B cell (primary cell): ENCODE measurements around the gene GIT1. TPM values are rescaled to one million over a fixed set of nuclear protein-coding genes. Genes with fewer than 3 reads are reported as not detected.

Experiments used
- ATAC-seq: fragments of 200-7000 bp; cut with Tn5 transposase; one replicate; pipeline ENCODE4 v1.10.0; 2021; ENCODE audit warnings: low read depth, mild to moderate bottlenecking, moderate number of reproducible peaks, moderate library complexity
- CTCF ChIA-PET: fragments of 350-600 bp; sonication (Branson Sonifier 250); formaldehyde crosslinking; loops from one replicate; lab custom pipeline; 2021; ENCODE audit warnings: antibody characterized with exemption, inconsistent platforms; lab: Charles Lee
- POLR2A ChIA-PET: fragments of 350-600 bp; sonication (Branson Sonifier 250); formaldehyde crosslinking; loops from one replicate; lab custom pipeline; 2021; ENCODE audit warnings: antibody characterized with exemption; lab: Charles Lee
- DNase-seq: peaks from one replicate; pipeline ENCODE4 v3.0.0; 2013
- H2AFZ ChIP-seq: 2 replicates; pipeline ENCODE4 v1.6.1; 2012; ENCODE audit warnings: mild to moderate bottlenecking, low read depth, low read length; ENCODE audit not compliant: insufficient read depth, poor library complexity, severe bottlenecking
- H3K27ac ChIP-seq, 2 donors: 1 replicate in 1 of 2; 2 replicates in 1 of 2; pipeline ENCODE4 v1.5.1; 2012 to 2013; ENCODE audit warnings: low read length in 2 of 2, mild to moderate bottlenecking in 2 of 2, moderate library complexity in 1 of 2
- H3K27me3 ChIP-seq, 4 experiments: fragments of 200-600 bp in 1 of 4; sonication (generic) in 1 of 4; replicated peaks in 1 of 4; 1 replicate in 2 of 4; 2 replicates in 2 of 4; pipeline versions ENCODE4 v1.6.1 to v1.7.0; 2013 to 2016; ENCODE audit warnings: low read length in 3 of 4, mild to moderate bottlenecking in 2 of 4, mixed read lengths in 1 of 4, moderate library complexity in 1 of 4; ENCODE audit not compliant: insufficient read depth in 4 of 4, control insufficient read depth in 3 of 4; ENCODE audit errors: control extremely low read depth in 1 of 4
- H3K36me3 ChIP-seq, 2 experiments: replicated peaks in 1 of 2; 1 replicate in 1 of 2; 2 replicates in 1 of 2; pipeline versions ENCODE4 v1.6.1 to v1.7.1; 2013; ENCODE audit warnings: low read length in 1 of 2; ENCODE audit not compliant: insufficient read depth in 2 of 2, control insufficient read depth in 1 of 2; ENCODE audit errors: control extremely low read depth in 1 of 2, extremely low read depth in 1 of 2
- H3K4me1 ChIP-seq, 2 donors: fragments of 200-600 bp in 1 of 2; sonication (generic) in 1 of 2; 1 replicate in 1 of 2; 2 replicates in 1 of 2; pipeline versions ENCODE4 v1.5.1 to v1.6.1; 2013 to 2017; ENCODE audit warnings: low read length in 2 of 2; ENCODE audit not compliant: control insufficient read depth in 2 of 2, insufficient read depth in 2 of 2
- H3K4me2 ChIP-seq: replicated peaks from 2 replicates; pipeline ENCODE3; 2012; ENCODE audit warnings: mild to moderate bottlenecking, low read depth, low read length; ENCODE audit not compliant: poor library complexity, severe bottlenecking
- H3K4me3 ChIP-seq, 5 experiments: fragments of 200-600 bp in 1 of 5; sonication (generic) in 1 of 5; 1 replicate in 3 of 5; 2 replicates in 2 of 5; pipeline versions ENCODE4 v1.5.1 to v1.7.0; 2011 to 2016; ENCODE audit warnings: low read length in 4 of 5, mild to moderate bottlenecking in 4 of 5, low read depth in 2 of 5, control low read depth in 1 of 5, moderate library complexity in 1 of 5; ENCODE audit not compliant: insufficient read depth in 1 of 5; ENCODE audit errors: control extremely low read depth in 1 of 5, extremely low read depth in 1 of 5
- H3K79me2 ChIP-seq: fragments of 200-600 bp; sonication (generic); one replicate; pipeline ENCODE4 v1.6.0; 2016; ENCODE audit warnings: low read length; ENCODE audit not compliant: control insufficient read depth, insufficient read depth
- H3K9ac ChIP-seq: fragments of 200-600 bp; sonication (generic); 2 replicates; pipeline ENCODE4 v1.6.1; 2017; ENCODE audit warnings: mild to moderate bottlenecking, low read length, moderate library complexity
- H3K9me3 ChIP-seq, 3 donors: one replicate each; pipeline versions ENCODE4 v1.6.1 to v1.7.1; 2013; ENCODE audit warnings: low read length in 2 of 3; ENCODE audit not compliant: control insufficient read depth in 2 of 3, insufficient read depth in 1 of 3; ENCODE audit errors: control extremely low read depth in 1 of 3
- H4K20me1 ChIP-seq: 2 replicates; pipeline ENCODE4 v1.6.0; 2012; ENCODE audit warnings: mild to moderate bottlenecking, low read length; ENCODE audit not compliant: insufficient read depth, control insufficient read depth, poor library complexity, severe bottlenecking
- H3K27ac Mint-ChIP-seq: one replicate; pipeline ENCODE4 v1.8.0; 2021; ENCODE audit warnings: mixed read lengths
- H3K27me3 Mint-ChIP-seq: one replicate; pipeline ENCODE4 v1.8.0; 2021; ENCODE audit warnings: mixed read lengths
- H3K4me1 Mint-ChIP-seq: one replicate; pipeline ENCODE4 v1.8.0; 2021; ENCODE audit warnings: mixed read lengths
- H3K4me3 Mint-ChIP-seq: one replicate; pipeline ENCODE4 v1.8.0; 2021; ENCODE audit warnings: mixed read lengths
- H3K9me3 Mint-ChIP-seq: one replicate; pipeline ENCODE4 v1.8.0; 2022; ENCODE audit warnings: mixed read lengths; ENCODE audit not compliant: insufficient read depth
- EZH2 ChIP-seq: IDR thresholded peaks from 2 replicates; pipeline ENCODE4 v1.6.1; 2012; ENCODE audit warnings: borderline replicate concordance, low read depth, mild to moderate bottlenecking, moderate library complexity, low read length; ENCODE audit not compliant: insufficient read depth, poor library complexity, severe bottlenecking
- WGBS: methylation state at CpG from one replicate; pipeline ENCODE4 v1.1.5; 2013; ENCODE audit warnings: missing lambda C conversion rate; ENCODE audit not compliant: insufficient coverage; 5-methylcytosine and 5-hydroxymethylcytosine counted together
- intact Hi-C: fragments of 100-400 bp; cut with micrococcal nuclease; formaldehyde crosslinking; loops from one replicate; pipeline ENCODE4 v1.10.0; 2022
- polyA plus RNA-seq: library from polyadenylated mRNA; depleted of rRNA; stranded (reverse); fragments of >200 nt; gene quantifications from 2 replicates; pipeline ENCODE4 v1.2.3, GENCODE V29; 2012
- total RNA-seq, 2 donors: library from RNA; stranded (reverse); fragments of 120-200 nt in 1 of 2; gene quantifications; 1 replicate in 1 of 2; 2 replicates in 1 of 2; pipeline versions ENCODE4 v1.2.3 to v1.2.4, GENCODE V29; 2013 to 2022
- TF ChIP-seq, protein P1 (sequence below): fragments of 200-600 bp; IDR thresholded peaks from one replicate; pipeline ENCODE4 v1.8.0; 2022; ENCODE audit warnings: antibody characterized with exemption, mild to moderate bottlenecking

The GIT1 gene
- total and polyA plus RNA-seq, 2 donors (not counting 1 experiment from before 2014, with no cell fraction given), result 49.3 to 61.9 TPM

DNA sequence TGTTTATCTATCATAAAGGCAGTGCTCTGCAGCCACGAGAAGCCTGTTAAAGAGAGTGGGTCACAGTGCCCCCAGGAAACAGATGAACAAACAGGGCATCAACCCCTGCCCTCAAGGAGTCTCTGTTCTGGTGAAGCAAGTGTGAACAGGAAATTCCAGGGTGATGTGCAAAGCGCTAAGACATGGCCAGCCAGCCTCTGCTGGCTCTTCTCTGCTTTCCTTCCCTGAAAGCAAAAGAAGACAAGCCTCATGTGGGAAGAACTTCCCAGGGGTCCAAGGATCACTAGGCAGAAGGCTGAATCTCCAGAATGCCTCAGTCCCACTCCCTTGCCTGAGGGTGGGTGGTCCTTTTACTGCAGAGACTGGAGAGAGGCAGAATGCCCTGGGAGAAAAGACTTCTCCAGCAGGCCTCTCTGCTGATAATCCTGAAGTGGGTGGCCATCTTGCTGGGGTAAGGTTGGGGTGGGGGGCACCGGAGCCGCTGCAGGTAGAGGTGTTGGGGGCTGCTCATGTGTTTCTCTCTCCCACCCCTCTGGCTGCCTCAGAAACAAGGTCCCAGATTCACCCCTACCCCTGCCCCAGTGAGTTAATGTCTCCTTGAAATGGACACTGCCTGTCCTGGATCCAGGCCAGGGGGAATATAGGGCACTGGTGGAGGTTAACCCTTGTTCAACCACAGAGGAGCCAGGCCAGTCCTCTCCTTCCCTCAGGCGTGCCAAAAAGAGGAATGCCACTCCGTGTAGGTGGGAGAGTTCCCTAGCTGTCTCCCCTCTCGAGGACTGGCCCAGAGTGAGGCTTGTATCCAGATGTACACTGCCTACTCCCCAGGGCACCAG is 5.9 kb upstream of the GIT1 start:
- Histone ChIP-seq H3K4me1 (peaks cover 31 to 35% of the 10 kb centered on the region in 2 donors), H3K9me3 (peaks cover 0 to 2% (median 0%) of the 10 kb centered on the region in 3 donors), H3K4me2 (no peak overlapping the region), H2AFZ (no peak overlapping the region), H3K36me3 (no peaks in the 10 kb centered on the region), H3K4me3 (no peak overlapping the region), H4K20me1 (no peaks in the 10 kb centered on the region), H3K27me3 (peaks cover 0 to 7% (median 2%) of the 10 kb centered on the region in 4 experiments), H3K27ac (no peak overlapping the region), H3K79me2 (peaks cover 2% of the 10 kb centered on the region), H3K9ac (no peak overlapping the region)
- ATAC-seq, result no peak
- Mint-ChIP-seq H3K4me3 (peak overlapping the region; percentile 74), H3K4me1 (peaks cover 33% of the 10 kb centered on the region), H3K9me3 (no peaks in the 10 kb centered on the region), H3K27ac (no peak overlapping the region), H3K27me3 (no peaks in the 10 kb centered on the region)
- intact Hi-C loops, result no loop called here
- 96% methylated on average over 4 of the region's 7 CpGs for WGBS
- CTCF ChIA-PET, result interaction anchor here (1.0 to 1.5 kb wide), 4 partner anchors 18 to 25 kb away, joined by 3 to 4 read pairs (median 4); no protein-coding TSS in a partner anchor
- POLR2A ChIA-PET, result no interaction called here
- DNase-seq, result no peak
- TF ChIP-seq, protein P1, sequence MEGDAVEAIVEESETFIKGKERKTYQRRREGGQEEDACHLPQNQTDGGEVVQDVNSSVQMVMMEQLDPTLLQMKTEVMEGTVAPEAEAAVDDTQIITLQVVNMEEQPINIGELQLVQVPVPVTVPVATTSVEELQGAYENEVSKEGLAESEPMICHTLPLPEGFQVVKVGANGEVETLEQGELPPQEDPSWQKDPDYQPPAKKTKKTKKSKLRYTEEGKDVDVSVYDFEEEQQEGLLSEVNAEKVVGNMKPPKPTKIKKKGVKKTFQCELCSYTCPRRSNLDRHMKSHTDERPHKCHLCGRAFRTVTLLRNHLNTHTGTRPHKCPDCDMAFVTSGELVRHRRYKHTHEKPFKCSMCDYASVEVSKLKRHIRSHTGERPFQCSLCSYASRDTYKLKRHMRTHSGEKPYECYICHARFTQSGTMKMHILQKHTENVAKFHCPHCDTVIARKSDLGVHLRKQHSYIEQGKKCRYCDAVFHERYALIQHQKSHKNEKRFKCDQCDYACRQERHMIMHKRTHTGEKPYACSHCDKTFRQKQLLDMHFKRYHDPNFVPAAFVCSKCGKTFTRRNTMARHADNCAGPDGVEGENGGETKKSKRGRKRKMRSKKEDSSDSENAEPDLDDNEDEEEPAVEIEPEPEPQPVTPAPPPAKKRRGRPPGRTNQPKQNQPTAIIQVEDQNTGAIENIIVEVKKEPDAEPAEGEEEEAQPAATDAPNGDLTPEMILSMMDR, result no peak
- no peak for TF ChIP-seq EZH2
